ENCODE data around the gene RETN.

Gene RETN

DNA sequence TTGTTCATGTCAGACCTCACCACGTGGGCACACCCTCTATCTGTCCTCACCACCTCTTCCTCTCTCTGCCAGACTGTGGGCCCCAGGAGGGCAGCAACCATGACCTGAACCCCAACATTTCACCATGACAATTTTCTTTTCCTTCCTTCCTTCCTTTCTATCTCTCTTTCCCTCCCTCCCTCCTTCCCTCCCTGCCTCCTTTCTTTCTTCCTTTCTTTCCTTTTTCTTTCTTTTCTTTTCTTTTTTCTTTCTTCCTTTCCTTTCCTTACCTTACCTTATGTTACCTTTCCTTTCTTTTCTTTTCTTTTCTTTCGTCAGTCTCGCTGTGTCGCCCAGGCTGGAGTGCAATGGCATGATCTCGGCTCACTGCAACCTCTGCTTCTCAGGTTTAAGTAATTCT is 41.8 kb downstream of the RETN start:
- H3K4me3 ChIP-seq: no peak overlapping the region
- no peak for DNase-seq (ENCODE audit: low read depth, low spot score)
- no peaks in the 10 kb centered on the region for H3K36me3 ChIP-seq (ENCODE audit: insufficient read depth, low read length)
- no peak overlapping the region for H3K9ac ChIP-seq (ENCODE audit: insufficient read length)
- TF ChIP-seq FOXP2 (optimal IDR thresholded peaks at IDR 0.05; ENCODE audit: control extremely low read depth, extremely low read length, insufficient read depth) (no peak), POLR2AphosphoS5 (IDR thresholded peaks at IDR 0.05; ENCODE audit: borderline replicate concordance, low read depth, low read length) (no peak), EZH2 (IDR thresholded peaks at IDR 0.05) (no peak)
- H3K27ac ChIP-seq: no peak overlapping the region
- H3K9me3 ChIP-seq (ENCODE audit: low read depth, low read length): no peaks in the 10 kb centered on the region

DNA sequence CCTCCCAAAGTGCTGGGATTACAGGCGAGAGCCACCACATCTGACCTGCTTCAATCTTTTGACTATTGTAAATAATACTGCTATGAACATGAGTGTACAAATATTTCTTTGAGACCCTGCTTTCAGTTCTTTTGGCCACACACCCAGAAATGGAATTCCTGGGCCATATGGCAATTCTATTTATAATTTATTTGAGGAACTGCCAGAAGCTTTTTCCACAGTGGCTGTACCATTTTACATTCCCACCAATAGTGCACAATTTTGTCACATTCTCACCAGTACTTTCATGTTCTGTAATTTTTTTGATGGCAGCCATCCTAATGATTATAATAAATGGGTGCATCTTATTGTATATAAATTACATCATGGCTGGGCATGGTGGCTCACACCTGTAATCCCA is 46.8 kb downstream of the RETN start:
- no peaks in the 10 kb centered on the region for H3K36me3 ChIP-seq (ENCODE audit: insufficient read depth, low read length)
- TF ChIP-seq POLR2AphosphoS5 (IDR thresholded peaks at IDR 0.05; ENCODE audit: borderline replicate concordance, low read depth, low read length) (no peak), FOXP2 (optimal IDR thresholded peaks at IDR 0.05; ENCODE audit: control extremely low read depth, extremely low read length, insufficient read depth) (no peak), EZH2 (IDR thresholded peaks at IDR 0.05) (no peak)
- no peak overlapping the region for H3K4me3 ChIP-seq
- H3K9me3 ChIP-seq (ENCODE audit: low read depth, low read length): no peaks in the 10 kb centered on the region
- no peak overlapping the region for H3K27ac ChIP-seq
- H3K9ac ChIP-seq (ENCODE audit: insufficient read length): no peak overlapping the region
- no peak for DNase-seq (ENCODE audit: low read depth, low spot score)

DNA sequence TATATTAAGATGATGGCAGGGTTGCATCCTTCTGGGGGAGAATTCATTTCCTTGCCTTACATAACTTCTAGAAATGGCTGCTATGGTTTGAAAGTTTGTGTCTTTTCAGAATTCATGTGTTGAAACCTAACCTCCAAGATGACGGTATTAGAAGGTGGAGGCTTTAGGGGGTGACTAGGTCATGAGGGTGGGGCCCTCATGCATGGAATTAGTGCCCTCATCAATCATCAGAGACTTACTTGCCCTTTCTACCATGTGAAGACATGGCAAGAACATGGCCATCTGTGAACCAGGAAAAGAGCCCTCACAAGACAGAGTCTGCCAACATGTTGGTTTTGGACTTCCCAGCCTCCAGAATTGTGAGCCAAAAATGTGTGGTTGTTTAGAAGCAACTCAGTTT is 47.9 kb downstream of the RETN start:
- Histone ChIP-seq H3K4me3 (no peak overlapping the region), H3K27ac (no peak overlapping the region), H3K9ac (ENCODE audit: insufficient read length) (no peak overlapping the region), H3K9me3 (ENCODE audit: low read depth, low read length) (no peaks in the 10 kb centered on the region), H3K36me3 (ENCODE audit: insufficient read depth, low read length) (no peaks in the 10 kb centered on the region)
- no peak for DNase-seq (ENCODE audit: low read depth, low spot score)
- TF ChIP-seq EZH2 (IDR thresholded peaks at IDR 0.05) (no peak), POLR2AphosphoS5 (IDR thresholded peaks at IDR 0.05; ENCODE audit: borderline replicate concordance, low read depth, low read length) (no peak), FOXP2 (optimal IDR thresholded peaks at IDR 0.05; ENCODE audit: control extremely low read depth, extremely low read length, insufficient read depth) (no peak)

DNA sequence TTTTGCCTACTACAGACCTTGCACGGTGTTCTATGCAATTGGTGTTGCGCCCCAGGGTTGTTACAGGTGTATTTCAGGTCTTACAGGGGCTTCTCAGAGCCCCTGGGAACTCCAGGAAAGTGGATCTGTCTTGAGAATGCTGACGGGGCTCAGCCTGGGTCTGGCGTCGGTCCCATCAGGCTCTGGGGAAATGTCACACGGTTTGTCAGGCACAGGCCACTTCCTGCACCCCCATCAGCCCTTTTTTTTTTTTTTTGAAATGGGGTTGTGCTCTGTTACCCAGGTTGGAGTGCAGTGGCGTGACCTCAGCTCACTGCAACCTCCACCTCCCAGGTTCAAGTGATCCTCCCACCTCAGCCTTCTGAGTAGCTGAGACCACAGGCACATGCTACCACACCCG is 49.8 kb downstream of the RETN start:
- DNase-seq (ENCODE audit: low read depth, low spot score): no peak
- Histone ChIP-seq H3K27ac (no peak overlapping the region), H3K9me3 (ENCODE audit: low read depth, low read length) (no peaks in the 10 kb centered on the region), H3K4me3 (no peak overlapping the region), H3K9ac (ENCODE audit: insufficient read length) (no peak overlapping the region), H3K36me3 (ENCODE audit: insufficient read depth, low read length) (no peaks in the 10 kb centered on the region)
- no peak for TF ChIP-seq FOXP2 (optimal IDR thresholded peaks at IDR 0.05; ENCODE audit: control extremely low read depth, extremely low read length, insufficient read depth)
- no peak for TF ChIP-seq EZH2 (IDR thresholded peaks at IDR 0.05)
- no peak for TF ChIP-seq POLR2AphosphoS5 (IDR thresholded peaks at IDR 0.05; ENCODE audit: borderline replicate concordance, low read depth, low read length)
